Activated CD8-positive, alpha-beta memory T cell treated with anti-CD3 and anti-CD28 coated beads for 1 hour (primary cell): ENCODE data around the gene DCTN3.

Experiments
- DNase-seq, 2 donors: peaks; one replicate each; pipeline ENCODE4 v3.0.0-alpha.2; 2020; ENCODE audit warnings: low read depth in 1 of 2; ENCODE audit errors: extremely low read depth in 1 of 2

The DCTN3 gene

GRCh38 chr9:34620061-34620994 lies at the start of gene DCTN3:
Gene DCTN3, minus strand, starts transcription at chr9:34620495. Its CDS starts 31 bp downstream, at chr9:34620464.
- peak; percentile 80 to 81 for DNase-seq

GRCh38 chr9:34665381-34666250 lies 45.3 kb upstream of the DCTN3 start:
- DNase-seq: peak; percentile 74 to 81

- no peak for DNase-seq
These were observed 44.7 kb upstream of the DCTN3 start for GRCh38 chr9:34665067-34665380.

DNA sequence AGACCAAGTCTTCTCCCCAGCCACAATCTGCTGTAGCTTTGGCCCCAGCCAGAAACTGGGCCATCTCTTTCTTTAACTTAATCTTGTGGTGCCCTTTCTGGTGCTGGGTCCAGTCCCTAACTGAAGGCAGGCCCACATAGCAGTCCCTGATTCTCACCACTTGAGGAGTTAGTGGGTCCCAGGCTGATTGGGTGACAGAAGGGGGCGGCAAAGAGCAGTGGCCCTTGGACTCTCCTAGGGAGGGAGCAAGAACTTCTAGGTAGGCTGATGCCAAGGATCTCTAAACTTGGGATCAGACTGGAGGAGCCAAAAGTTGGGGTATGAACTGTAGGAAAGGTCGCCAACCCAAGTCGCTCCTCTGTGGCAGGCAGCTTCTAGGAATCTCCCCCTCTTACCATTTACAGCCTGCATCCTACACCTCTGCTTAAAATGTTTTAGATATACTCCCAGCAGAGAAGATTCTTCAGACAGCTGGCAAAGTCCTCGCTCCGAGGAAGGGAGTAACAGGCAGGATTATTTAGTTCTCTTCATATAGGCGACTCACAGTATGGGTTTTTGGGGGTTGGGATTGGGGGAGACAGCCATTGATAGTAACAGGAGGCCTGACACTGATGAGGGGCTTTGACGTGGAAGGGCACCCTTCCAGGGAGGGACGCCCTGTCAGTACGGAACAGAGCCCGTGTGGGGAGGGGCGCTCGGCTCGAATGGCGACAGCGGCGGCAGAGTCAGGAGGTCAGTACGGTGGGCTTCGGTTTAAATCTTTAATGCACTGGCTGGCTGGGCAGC lies 44.2 kb upstream of the DCTN3 start:
- DNase-seq: peak in 1 of 2 donors; percentile 54

DNA sequence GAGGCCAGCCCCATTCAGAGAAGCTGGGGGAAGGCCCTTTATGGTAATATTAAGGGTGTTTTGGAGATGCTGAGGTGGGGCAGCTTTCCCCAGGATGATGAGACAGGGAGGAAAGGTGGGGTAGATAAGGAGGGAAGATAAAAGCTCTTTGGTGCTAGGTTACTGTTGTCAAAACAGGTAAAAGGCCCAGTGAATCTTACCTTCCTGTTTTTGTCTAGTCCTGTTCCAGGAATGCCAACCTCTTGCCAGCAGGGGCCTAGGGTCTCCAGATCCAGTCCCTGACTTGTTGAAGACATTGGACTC lies 43.0 kb upstream of the DCTN3 start:
- DNase-seq: no peak

- no peak for DNase-seq
These were observed 42.4 kb upstream of the DCTN3 start, which contains the start of gene CCL27 for GRCh38 chr9:34662526-34663302. Gene CCL27, minus strand, starts transcription at chr9:34662657. Its CDS starts 24 bp downstream, at chr9:34662633.

GRCh38 chr9:34659592-34660253 lies 39.4 kb upstream of the DCTN3 start:
- no peak for DNase-seq

GRCh38 chr9:34658461-34658860 lies 38.2 kb upstream of the DCTN3 start:
- no peak for DNase-seq

DNA sequence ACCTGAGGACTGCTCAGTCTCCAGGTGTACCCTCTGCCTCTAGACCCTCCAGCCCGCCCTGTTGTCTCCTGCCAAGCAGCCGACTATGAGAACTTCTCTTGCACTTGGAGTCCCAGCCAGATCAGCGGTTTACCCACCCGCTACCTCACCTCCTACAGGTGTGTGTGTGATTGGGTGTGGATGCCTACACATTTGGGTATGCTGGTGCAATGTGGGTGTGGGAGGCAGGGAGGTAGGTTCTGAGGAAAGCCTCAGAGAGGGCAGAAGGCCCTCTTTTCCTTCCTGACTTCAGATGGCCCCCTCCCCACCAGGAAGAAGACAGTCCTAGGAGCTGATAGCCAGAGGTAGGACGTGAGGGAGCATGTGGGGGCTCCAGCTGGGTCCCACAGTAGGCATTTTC lies 36.7 kb upstream of the DCTN3 start:
- DNase-seq: no peak

GRCh38 chr9:34655394-34655793 lies 35.1 kb upstream of the DCTN3 start:
- DNase-seq: no peak

DNA sequence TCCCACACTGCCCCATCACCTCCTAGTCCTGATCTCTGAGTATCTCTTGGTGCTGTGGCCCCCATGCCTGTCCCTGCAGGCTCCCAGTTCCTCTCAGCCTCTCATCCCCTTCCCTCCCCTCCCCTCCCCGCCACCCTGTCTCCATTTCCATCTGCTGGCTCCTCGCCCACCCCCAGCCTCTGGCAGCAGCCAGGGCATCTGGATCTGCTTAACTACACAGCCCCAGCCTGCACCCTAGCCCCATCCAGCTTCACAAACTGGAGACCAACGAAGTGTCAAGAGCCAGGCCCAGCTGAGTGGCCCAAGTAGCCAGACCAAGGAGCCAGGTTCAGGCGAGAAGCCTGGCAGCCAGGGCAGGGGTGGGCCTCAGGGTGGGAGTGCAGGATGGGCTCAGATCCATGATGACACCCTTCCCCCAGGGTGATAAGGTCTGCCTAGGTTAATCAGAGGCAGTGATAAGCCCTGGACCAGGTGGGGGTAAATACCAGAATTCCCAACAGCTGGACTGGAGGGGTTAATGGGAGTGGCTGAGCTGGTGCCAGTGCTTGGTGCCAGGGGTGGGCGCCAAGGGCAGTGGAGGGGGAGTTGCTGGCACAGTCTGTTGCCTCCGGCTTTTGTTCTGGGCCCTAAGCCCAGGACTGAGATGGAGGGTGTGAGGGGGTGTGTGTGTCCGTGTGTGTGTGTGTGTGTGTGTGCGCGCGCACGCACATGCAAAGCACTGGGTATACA lies 34.2 kb upstream of the DCTN3 start:
- DNase-seq: no peak

- no peak for DNase-seq
These were observed 33.1 kb upstream of the DCTN3 start for GRCh38 chr9:34653151-34654072.

DNA sequence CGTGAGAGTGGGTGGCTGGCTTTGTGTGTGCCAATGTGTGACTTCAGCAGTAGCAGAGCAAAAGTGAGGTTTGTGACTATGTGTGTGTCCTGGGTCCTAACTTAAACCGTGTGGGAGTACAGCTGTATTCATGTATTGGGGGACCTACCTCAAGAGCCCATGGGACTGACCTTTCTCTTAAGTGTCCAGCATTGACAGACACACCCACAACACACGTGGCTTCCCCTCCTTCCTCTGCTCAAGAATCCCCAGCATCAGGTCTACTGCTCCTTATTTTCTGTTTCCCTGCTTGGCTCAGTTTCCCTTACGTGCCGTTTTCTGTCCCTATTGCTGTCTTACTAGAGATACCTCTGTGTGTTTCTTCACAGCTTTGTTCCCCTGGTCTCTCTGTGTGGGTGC lies 32.3 kb upstream of the DCTN3 start:
- no peak for DNase-seq

- DNase-seq: no peak
These were observed 31.7 kb upstream of the DCTN3 start, which contains the start of gene IL11RA for GRCh38 chr9:34651876-34652601. Gene IL11RA, plus strand, starts transcription at chr9:34652185. Its CDS starts 3,033 bp downstream, at chr9:34655218.

DNA sequence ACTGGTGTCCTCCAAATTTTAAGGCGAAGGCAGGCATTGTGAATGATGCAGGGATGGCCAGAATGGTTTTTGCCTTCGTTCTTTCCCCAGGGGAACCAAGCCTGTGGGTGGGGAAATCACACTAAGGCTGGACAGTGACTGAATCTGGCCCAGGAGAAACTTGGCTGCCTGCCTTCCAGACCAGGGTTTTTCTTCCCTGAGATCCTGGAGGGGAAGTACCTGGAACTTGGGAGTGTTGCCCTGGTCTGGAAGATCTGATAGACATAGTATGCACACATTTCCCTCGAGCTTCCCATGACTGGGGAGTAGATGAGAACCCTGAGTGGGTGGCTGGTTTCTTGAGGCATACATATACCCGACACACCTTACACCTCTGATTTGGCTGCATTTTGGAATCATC lies 31.0 kb upstream of the DCTN3 start:
- no peak for DNase-seq

GRCh38 chr9:34650816-34651215 lies 30.5 kb upstream of the DCTN3 start:
- no peak for DNase-seq

GRCh38 chr9:34648673-34649072 lies 28.4 kb upstream of the DCTN3 start:
- no peak for DNase-seq
